Measurements from ENCODE around the gene NOG. TPM values are rescaled to one million over a fixed set of nuclear protein-coding genes. Genes with fewer than 3 reads are reported as not detected.

The NOG gene
- total and polyA plus RNA-seq, 7 donors = 0.16 to 0.52 (median 0.36) TPM; not detected in 4

- H3K36me3 ChIP-seq = no peaks in the 10 kb centered on the region
- 48 to 59% methylated on average over 7 of the region's 7 CpGs for WGBS, 2 donors
- no peak for DNase-seq
- no peak overlapping the region for H3K27ac ChIP-seq
- no peaks in the 10 kb centered on the region for H3K9me3 ChIP-seq
- intact Hi-C loops (cut with DNase I) = no loop called here
- H3K4me1 ChIP-seq = no peaks in the 10 kb centered on the region
- H3K27me3 ChIP-seq = peaks cover 23 to 51% (median 43%) of the 10 kb centered on the region in 3 donors
- no peak for TF ChIP-seq EP300 (IDR thresholded peaks at IDR 0.05)
- no peak for TF ChIP-seq POLR2AphosphoS5 (IDR thresholded peaks at IDR 0.05)
- H3K4me3 ChIP-seq = no peak overlapping the region
Observed at GRCh38 chr17:56603486-56604238, 10.2 kb downstream of the NOG start.

GRCh38 chr17:56604691-56605290, 11.3 kb downstream of the NOG start:
- TF ChIP-seq POLR2AphosphoS5 (IDR thresholded peaks at IDR 0.05) = no peak
- no peak for TF ChIP-seq POLR2A (IDR thresholded peaks at IDR 0.05)
- TF ChIP-seq EP300 (IDR thresholded peaks at IDR 0.05) = no peak
- TF ChIP-seq, protein P1, sequence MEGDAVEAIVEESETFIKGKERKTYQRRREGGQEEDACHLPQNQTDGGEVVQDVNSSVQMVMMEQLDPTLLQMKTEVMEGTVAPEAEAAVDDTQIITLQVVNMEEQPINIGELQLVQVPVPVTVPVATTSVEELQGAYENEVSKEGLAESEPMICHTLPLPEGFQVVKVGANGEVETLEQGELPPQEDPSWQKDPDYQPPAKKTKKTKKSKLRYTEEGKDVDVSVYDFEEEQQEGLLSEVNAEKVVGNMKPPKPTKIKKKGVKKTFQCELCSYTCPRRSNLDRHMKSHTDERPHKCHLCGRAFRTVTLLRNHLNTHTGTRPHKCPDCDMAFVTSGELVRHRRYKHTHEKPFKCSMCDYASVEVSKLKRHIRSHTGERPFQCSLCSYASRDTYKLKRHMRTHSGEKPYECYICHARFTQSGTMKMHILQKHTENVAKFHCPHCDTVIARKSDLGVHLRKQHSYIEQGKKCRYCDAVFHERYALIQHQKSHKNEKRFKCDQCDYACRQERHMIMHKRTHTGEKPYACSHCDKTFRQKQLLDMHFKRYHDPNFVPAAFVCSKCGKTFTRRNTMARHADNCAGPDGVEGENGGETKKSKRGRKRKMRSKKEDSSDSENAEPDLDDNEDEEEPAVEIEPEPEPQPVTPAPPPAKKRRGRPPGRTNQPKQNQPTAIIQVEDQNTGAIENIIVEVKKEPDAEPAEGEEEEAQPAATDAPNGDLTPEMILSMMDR (IDR thresholded peaks at IDR 0.05) = no peak
- H3K27ac ChIP-seq = no peak overlapping the region
- H3K4me1 ChIP-seq = no peaks in the 10 kb centered on the region
- intact Hi-C loops (cut with DNase I) = no loop called here
- 74 to 83% methylated on average over 1 of the region's 1 CpG for WGBS, 2 donors
- no peak overlapping the region for H3K4me3 ChIP-seq
- DNase-seq = no peak
- peaks cover 12 to 39% (median 31%) of the 10 kb centered on the region in 3 donors for H3K27me3 ChIP-seq
- no peaks in the 10 kb centered on the region for H3K36me3 ChIP-seq
- no peaks in the 10 kb centered on the region for H3K9me3 ChIP-seq

DNA sequence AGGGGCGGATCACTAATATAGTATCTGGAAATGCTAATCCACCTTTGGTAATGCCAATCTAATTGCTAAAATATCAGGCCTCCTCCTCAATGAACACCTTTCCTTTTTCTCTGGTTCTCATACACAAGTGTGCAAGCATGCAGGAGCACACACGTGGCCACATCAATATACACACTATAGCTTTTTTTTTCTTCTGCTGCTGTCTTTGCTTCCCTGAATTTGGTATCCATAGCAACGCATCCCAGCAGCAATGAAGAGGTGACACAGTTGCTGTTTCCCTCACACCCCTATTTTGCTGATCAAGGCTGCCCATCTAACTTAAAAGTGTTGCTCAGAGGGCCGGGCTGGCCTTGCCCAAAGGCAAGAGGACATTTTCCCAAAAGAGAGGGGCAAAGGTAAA, 15.4 kb downstream of the NOG start:
- no peaks in the 10 kb centered on the region for H3K9me3 ChIP-seq
- H3K27me3 ChIP-seq = no peaks in the 10 kb centered on the region
- no peaks in the 10 kb centered on the region for H3K36me3 ChIP-seq
- intact Hi-C loops (cut with DNase I) = no loop called here
- H3K27ac ChIP-seq = no peak overlapping the region
- 78 to 88% methylated on average over 4 of the region's 4 CpGs for WGBS, 2 donors
- H3K4me3 ChIP-seq = no peak overlapping the region
- H3K4me1 ChIP-seq = no peaks in the 10 kb centered on the region
- no peak for DNase-seq
- no peak for TF ChIP-seq EP300 (IDR thresholded peaks at IDR 0.05)
- no peak for TF ChIP-seq POLR2AphosphoS5 (IDR thresholded peaks at IDR 0.05)
- TF ChIP-seq, protein P1 (IDR thresholded peaks at IDR 0.05) = no peak
- no peak for TF ChIP-seq POLR2A (IDR thresholded peaks at IDR 0.05)

- 85 to 91% methylated on average over 3 of the region's 3 CpGs for WGBS, 2 donors
- TF ChIP-seq, protein P1 (IDR thresholded peaks at IDR 0.05) = no peak
- TF ChIP-seq POLR2A (IDR thresholded peaks at IDR 0.05) (no peak), EP300 (IDR thresholded peaks at IDR 0.05) (no peak), POLR2AphosphoS5 (IDR thresholded peaks at IDR 0.05) (no peak)
- DNase-seq = no peak
- H3K9me3 ChIP-seq = no peaks in the 10 kb centered on the region
- intact Hi-C loops (cut with DNase I) = no loop called here
- H3K4me1 ChIP-seq = no peaks in the 10 kb centered on the region
- no peak overlapping the region for H3K4me3 ChIP-seq
- no peak overlapping the region for H3K27ac ChIP-seq
- no peaks in the 10 kb centered on the region for H3K27me3 ChIP-seq
- H3K36me3 ChIP-seq = no peaks in the 10 kb centered on the region
Observed at GRCh38 chr17:56610321-56610720, 16.8 kb downstream of the NOG start.

- no peak overlapping the region for H3K27ac ChIP-seq
- TF ChIP-seq, protein P1 (IDR thresholded peaks at IDR 0.05) = no peak
- TF ChIP-seq POLR2AphosphoS5 (IDR thresholded peaks at IDR 0.05) = no peak
- TF ChIP-seq EP300 (IDR thresholded peaks at IDR 0.05) = no peak
- TF ChIP-seq POLR2A (IDR thresholded peaks at IDR 0.05) = no peak
- no peaks in the 10 kb centered on the region for H3K9me3 ChIP-seq
- 57 to 80% methylated on average over 2 of the region's 2 CpGs for WGBS, 2 donors
- intact Hi-C loops (cut with DNase I) = no loop called here
- H3K27me3 ChIP-seq = no peaks in the 10 kb centered on the region
- DNase-seq = no peak
- H3K4me1 ChIP-seq = no peaks in the 10 kb centered on the region
- no peaks in the 10 kb centered on the region for H3K36me3 ChIP-seq
- no peak overlapping the region for H3K4me3 ChIP-seq
Observed at GRCh38 chr17:56613131-56613530, 19.6 kb downstream of the NOG start.
